CD4-positive, alpha-beta T cell (primary cell): ENCODE results near the gene UNC80. TPM values are rescaled to one million over a fixed set of nuclear protein-coding genes. Genes with fewer than 3 reads are reported as not detected.

Experiments
- ATAC-seq: fragments of 200-7000 bp; cut with Tn5 transposase; one replicate; pipeline ENCODE4 v1.10.0; 2022; ENCODE audit warnings: mild to moderate bottlenecking; ENCODE audit not compliant: poor library complexity
- CTCF ChIA-PET: fragments of 350-600 bp; sonication (Branson Sonifier 250); formaldehyde crosslinking; loops from one replicate; lab custom pipeline; 2021; ENCODE audit warnings: antibody characterized with exemption, inconsistent platforms; lab: Charles Lee
- POLR2A ChIA-PET: fragments of 350-600 bp; sonication (Branson Sonifier 250); formaldehyde crosslinking; loops from one replicate; lab custom pipeline; 2021; ENCODE audit warnings: antibody characterized with exemption, inconsistent platforms; lab: Charles Lee
- DNase-seq, 14 experiments: peaks; one replicate each; pipeline ENCODE4 v3.0.0-alpha.2; 2013 to 2020; ENCODE audit warnings: mixed read lengths in 2 of 14
- H3K27ac ChIP-seq, 2 donors: one replicate each; pipeline versions ENCODE4 v1.5.1 to v1.7.0; 2013; ENCODE audit warnings: low read length in 2 of 2, low read depth in 1 of 2, mild to moderate bottlenecking in 1 of 2
- H3K27me3 ChIP-seq, 2 experiments: 1 replicate in 1 of 2; 2 replicates in 1 of 2; pipeline versions ENCODE4 v1.6.1 to v1.7.0; 2013; ENCODE audit warnings: low read length in 2 of 2, control low read depth in 1 of 2, mild to moderate bottlenecking in 1 of 2, moderate library complexity in 1 of 2; ENCODE audit not compliant: insufficient read depth in 2 of 2, control insufficient read depth in 1 of 2
- H3K36me3 ChIP-seq: one replicate; pipeline ENCODE4 v1.6.1; 2013; ENCODE audit warnings: low read length, control low read depth; ENCODE audit not compliant: insufficient read depth
- H3K4me1 ChIP-seq: one replicate; pipeline ENCODE4 v1.6.1; 2013; ENCODE audit warnings: low read length, control low read depth; ENCODE audit not compliant: insufficient read depth
- H3K4me3 ChIP-seq: one replicate; pipeline ENCODE4 v1.5.1; 2013; ENCODE audit warnings: mild to moderate bottlenecking, low read length, moderate library complexity
- H3K9me3 ChIP-seq, 2 experiments: 1 replicate in 1 of 2; 2 replicates in 1 of 2; pipeline versions ENCODE4 v1.6.1 to v1.7.0; 2013; ENCODE audit warnings: low read length in 2 of 2, mild to moderate bottlenecking in 2 of 2, control low read depth in 1 of 2, moderate library complexity in 1 of 2; ENCODE audit not compliant: control insufficient read depth in 1 of 2, insufficient read depth in 1 of 2
- H3K27ac Mint-ChIP-seq: one replicate; pipeline ENCODE4 v1.8.0; 2020; ENCODE audit warnings: mixed read lengths
- H3K27me3 Mint-ChIP-seq: one replicate; pipeline ENCODE4 v1.8.0; 2021; ENCODE audit warnings: mixed read lengths
- H3K36me3 Mint-ChIP-seq: one replicate; pipeline ENCODE4 v1.8.0; 2021; ENCODE audit warnings: low read depth, mixed read lengths
- H3K4me1 Mint-ChIP-seq: one replicate; pipeline ENCODE4 v1.8.0; 2021; ENCODE audit warnings: low read depth, mixed read lengths
- H3K4me3 Mint-ChIP-seq: one replicate; pipeline ENCODE4 v1.8.0; 2020; ENCODE audit warnings: mild to moderate bottlenecking, mixed read lengths
- H3K9me3 Mint-ChIP-seq: one replicate; pipeline ENCODE4 v1.8.0; 2020; ENCODE audit warnings: mixed read lengths
- CTCF ChIP-seq: fragments of 200-600 bp; IDR thresholded peaks from one replicate; pipeline ENCODE4 v1.8.0; 2022; ENCODE audit warnings: antibody characterized with exemption, mild to moderate bottlenecking
- intact Hi-C, 2 experiments: fragments of 100-400 bp; cut with DNase I in 1 of 2; cut with micrococcal nuclease in 1 of 2; formaldehyde crosslinking; loops; one replicate each; pipeline versions ENCODE4 v1.15.1 to v1.9.0; 2023 to 2025; cut with DNase I, micrococcal nuclease
- total RNA-seq, 174 experiments: library from RNA in 2 of 174; stranded (reverse) in 2 of 174; gene quantifications; one replicate each; pipeline ENCODE4 v1.2.3 and lab custom pipeline; 2021 to 2026

Gene UNC80
- total RNA-seq, 2 experiments from 2014 or later, result not detected

DNA sequence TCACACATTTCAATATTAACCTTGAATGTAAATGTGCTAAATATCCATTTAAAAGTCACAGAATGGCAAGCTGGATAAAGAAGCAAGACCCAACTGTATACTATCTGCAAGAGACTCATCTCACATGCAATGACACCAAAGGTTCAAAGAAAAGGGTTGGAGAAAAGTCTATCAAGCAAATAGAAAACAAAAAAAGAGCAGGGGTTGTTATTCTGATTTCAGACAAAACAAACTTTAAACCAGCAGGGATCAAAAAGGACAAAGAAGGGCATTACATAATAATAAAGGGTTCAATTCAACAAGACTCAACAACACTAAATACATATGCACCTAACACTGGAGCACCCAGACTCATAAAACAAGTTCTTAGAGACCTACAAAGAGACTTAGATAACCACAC is 14.5 kb upstream of the UNC80 start:
- Mint-ChIP-seq H3K27ac (no peak overlapping the region), H3K4me3 (no peak overlapping the region), H3K27me3 (peaks cover 6% of the 10 kb centered on the region), H3K36me3 (no peaks in the 10 kb centered on the region), H3K4me1 (no peaks in the 10 kb centered on the region), H3K9me3 (peaks cover 5% of the 10 kb centered on the region)
- DNase-seq (no peak), ATAC-seq (no peak)
- TF ChIP-seq CTCF, result no peak
- Histone ChIP-seq H3K4me3 (no peak overlapping the region), H3K4me1 (no peaks in the 10 kb centered on the region), H3K9me3 (no peaks in the 10 kb centered on the region), H3K27ac (no peak overlapping the region), H3K36me3 (no peaks in the 10 kb centered on the region), H3K27me3 (peaks cover 0 to 3% of the 10 kb centered on the region in 2 experiments)
- intact Hi-C loops, result no loop called here
- ChIA-PET POLR2A (no interaction called here), CTCF (no interaction called here)

GRCh38 chr2:209761566-209761965 is 10.1 kb upstream of the UNC80 start:
- ATAC-seq, result no peak
- Mint-ChIP-seq H3K27ac (no peak overlapping the region), H3K4me3 (no peak overlapping the region), H3K36me3 (no peaks in the 10 kb centered on the region), H3K4me1 (no peaks in the 10 kb centered on the region), H3K9me3 (peaks cover 5% of the 10 kb centered on the region), H3K27me3 (no peaks in the 10 kb centered on the region)
- no peak for DNase-seq
- intact Hi-C loops, result no loop called here
- H3K9me3 ChIP-seq, result no peaks in the 10 kb centered on the region
- H3K27ac ChIP-seq, result no peak overlapping the region
- H3K4me3 ChIP-seq, result no peak overlapping the region
- H3K36me3 ChIP-seq, result no peaks in the 10 kb centered on the region
- H3K27me3 ChIP-seq, result no peaks in the 10 kb centered on the region
- TF ChIP-seq CTCF, result no peak
- CTCF ChIA-PET, result no interaction called here
- POLR2A ChIA-PET, result no interaction called here
- no peaks in the 10 kb centered on the region for H3K4me1 ChIP-seq

DNA sequence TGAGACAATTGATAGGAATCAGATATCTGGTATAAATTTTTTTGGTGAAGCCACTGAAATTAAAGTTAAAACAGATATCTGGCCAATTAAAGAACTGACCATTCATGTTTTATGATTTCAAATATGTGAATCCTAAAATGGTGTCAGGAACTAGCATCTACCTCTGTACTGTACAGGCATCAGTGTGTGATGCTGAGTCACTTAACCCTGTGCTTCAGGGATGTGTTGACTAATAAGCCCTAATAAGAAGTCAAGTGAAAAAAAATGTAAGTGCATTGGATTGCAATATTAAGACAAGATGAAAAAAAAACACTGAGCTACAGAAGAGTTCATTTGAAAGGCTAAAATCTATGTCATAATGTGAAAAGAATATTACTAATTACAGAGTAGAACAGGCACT is 9.1 kb upstream of the UNC80 start:
- H3K27me3 ChIP-seq, result no peaks in the 10 kb centered on the region
- ChIA-PET CTCF (no interaction called here), POLR2A (no interaction called here)
- no peak overlapping the region for H3K27ac Mint-ChIP-seq
- H3K4me3 Mint-ChIP-seq, result no peak overlapping the region
- H3K36me3 ChIP-seq, result no peaks in the 10 kb centered on the region
- DNase-seq, result no peak
- H3K4me1 ChIP-seq, result no peaks in the 10 kb centered on the region
- no peak for TF ChIP-seq CTCF
- H3K9me3 ChIP-seq, result no peaks in the 10 kb centered on the region
- no peak overlapping the region for H3K4me3 ChIP-seq
- no peaks in the 10 kb centered on the region for H3K4me1 Mint-ChIP-seq
- no peaks in the 10 kb centered on the region for H3K36me3 Mint-ChIP-seq
- no peak for ATAC-seq
- intact Hi-C loops, result no loop called here
- H3K27ac ChIP-seq, result no peak overlapping the region
- H3K9me3 Mint-ChIP-seq, result peaks cover 5% of the 10 kb centered on the region
- no peaks in the 10 kb centered on the region for H3K27me3 Mint-ChIP-seq
